SK-N-SH (cell line): ENCODE data around the gene SHISAL1. TPM values are rescaled to one million over a fixed set of nuclear protein-coding genes. Genes with fewer than 3 reads are reported as not detected.

Source experiments
- CTCF ChIA-PET: fragments of 300-600, 350-600 bp; formaldehyde crosslinking; extraction: SDS; loops from one replicate; lab custom pipeline; 2021; lab: Yijun Ruan, JAX
- POLR2A ChIA-PET: fragments of 350-600 bp; sonication (Branson Sonifier 250); formaldehyde crosslinking; extraction: SDS; loops from one replicate; lab custom pipeline; 2020; ENCODE audit warnings: antibody characterized with exemption, inconsistent platforms; lab: Yijun Ruan, JAX
- DNase-seq: peaks from one replicate; pipeline ENCODE4 v3.0.0; 2012
- H2AFZ ChIP-seq: fragments of 200-600 bp; sonication (generic); 2 replicates; pipeline ENCODE4 v1.8.1; 2016; ENCODE audit warnings: antibody characterized with exemption, mild to moderate bottlenecking, low read depth
- H3F3A ChIP-seq: fragments of 200-600 bp; sonication (generic); replicated peaks from 2 replicates; pipeline ENCODE3; 2016; ENCODE audit warnings: antibody characterized with exemption, mild to moderate bottlenecking; ENCODE audit not compliant: insufficient read depth
- H3K27ac ChIP-seq, 2 experiments: fragments of 200-500 bp in 1 of 2; fragments of 200-600 bp in 1 of 2; sonication (Bioruptor generic) in 1 of 2; sonication (generic), shearing (Covaris generic) in 1 of 2; 2 replicates each; pipeline versions ENCODE4 v1.5.1 to v1.6.1; 2014 to 2016; ENCODE audit warnings: low read depth in 2 of 2, inconsistent platforms in 1 of 2, low read length in 1 of 2, mild to moderate bottlenecking in 1 of 2, mixed read lengths in 1 of 2
- H3K27me3 ChIP-seq: fragments of 200-600 bp; sonication (generic), shearing (Covaris generic); 2 replicates; pipeline ENCODE4 v1.6.1; 2016; ENCODE audit warnings: mixed run types; ENCODE audit not compliant: insufficient read depth
- H3K36me3 ChIP-seq, 2 experiments: fragments of 200-500 bp in 1 of 2; fragments of 200-600 bp in 1 of 2; sonication (Bioruptor generic) in 1 of 2; sonication (generic) in 1 of 2; replicated peaks in 1 of 2; 2 replicates each; pipeline versions ENCODE3 to v1.5.1; 2014 to 2016; ENCODE audit warnings: low read length in 1 of 2, mild to moderate bottlenecking in 1 of 2; ENCODE audit not compliant: insufficient read depth in 2 of 2, control insufficient read depth in 1 of 2
- H3K4me1 ChIP-seq, 2 experiments: fragments of 200-500 bp in 1 of 2; fragments of 200-600 bp in 1 of 2; sonication (Bioruptor generic) in 1 of 2; sonication (generic), shearing (Covaris generic) in 1 of 2; 2 replicates each; pipeline versions ENCODE4 v1.5.1 to v1.6.1; 2014 to 2016; ENCODE audit warnings: low read depth in 1 of 2, low read length in 1 of 2, mixed run types in 1 of 2; ENCODE audit not compliant: insufficient read depth in 2 of 2, control insufficient read depth in 1 of 2
- H3K4me2 ChIP-seq: fragments of 200-600 bp; sonication (generic), shearing (Covaris generic); 2 replicates; pipeline ENCODE4 v1.6.1; 2017; ENCODE audit warnings: mixed run types
- H3K4me3 ChIP-seq, 2 experiments: fragments of 200-500 bp in 1 of 2; fragments of 200-600 bp in 1 of 2; sonication (Bioruptor generic) in 1 of 2; sonication (generic), shearing (Covaris generic) in 1 of 2; 2 replicates each; pipeline versions ENCODE4 v1.5.1 to v1.8.1; 2014 to 2016; ENCODE audit warnings: low read depth in 2 of 2, inconsistent platforms in 1 of 2, low read length in 1 of 2, mild to moderate bottlenecking in 1 of 2, mixed read lengths in 1 of 2, moderate library complexity in 1 of 2
- H3K79me2 ChIP-seq: fragments of 200-600 bp; sonication (generic); 2 replicates; pipeline ENCODE4 v1.8.1; 2017; ENCODE audit warnings: mild to moderate bottlenecking; ENCODE audit not compliant: insufficient read depth
- H3K9ac ChIP-seq: fragments of 200-600 bp; sonication (generic); 2 replicates; pipeline ENCODE4 v1.6.1; 2017; ENCODE audit warnings: mixed run types
- H3K9me2 ChIP-seq: fragments of 200-600 bp; sonication (generic); 2 replicates; pipeline ENCODE4 v1.6.1; 2017; ENCODE audit warnings: mixed run types
- H3K9me3 ChIP-seq: fragments of 200-600 bp; sonication (generic); 2 replicates; pipeline ENCODE4 v1.6.1; 2017; ENCODE audit warnings: mixed run types, mild to moderate bottlenecking, moderate library complexity
- H4K20me1 ChIP-seq: fragments of 200-600 bp; sonication (generic); 2 replicates; pipeline ENCODE4 v1.6.1; 2017; ENCODE audit warnings: mild to moderate bottlenecking, mixed run types; ENCODE audit not compliant: insufficient read depth
- CHD2 ChIP-seq: fragments of 150-350 bp; IDR thresholded peaks from 2 replicates; pipeline ENCODE4 v1.6.1; 2018; ENCODE audit warnings: low read length; ENCODE audit not compliant: partially characterized antibody
- ELF1 ChIP-seq: IDR thresholded peaks from 2 replicates; pipeline ENCODE4 v1.4.0; 2012
- EP300 ChIP-seq, 2 experiments: IDR thresholded peaks; 2 replicates each; pipeline versions ENCODE4 v1.4.0 to v1.6.1; 2012; ENCODE audit warnings: borderline replicate concordance in 1 of 2, low read depth in 1 of 2, low read length in 1 of 2
- FOSL2 ChIP-seq: IDR thresholded peaks from 2 replicates; pipeline ENCODE4 v1.4.0; 2012; ENCODE audit warnings: low read depth, mild to moderate bottlenecking, moderate library complexity, borderline replicate concordance
- FOXJ3 ChIP-seq: sonication (generic); formaldehyde crosslinking; IDR thresholded peaks from 2 replicates; pipeline ENCODE4 v1.5.1; 2020; ENCODE audit warnings: mild to moderate bottlenecking, missing genetic modification reagents
- GABPA ChIP-seq: IDR thresholded peaks from 2 replicates; pipeline ENCODE4 v1.4.0; 2012; ENCODE audit warnings: low read depth, mild to moderate bottlenecking
- MEF2A ChIP-seq: IDR thresholded peaks from 2 replicates; pipeline ENCODE4 v1.4.0; 2012; ENCODE audit warnings: low read depth, borderline replicate concordance
- MXI1 ChIP-seq: IDR thresholded peaks from 2 replicates; pipeline ENCODE4 v1.6.1; 2012; ENCODE audit warnings: mild to moderate bottlenecking, low read depth, low read length, improper control_type of control experiment
- NRF1 ChIP-seq: IDR thresholded peaks from 2 replicates; pipeline ENCODE4 v1.6.1; 2012; ENCODE audit warnings: low read depth, mild to moderate bottlenecking, low read length
- RAD21 ChIP-seq: IDR thresholded peaks from 2 replicates; pipeline ENCODE4 v1.6.1; 2012; ENCODE audit warnings: mild to moderate bottlenecking, low read length
- RCOR1 ChIP-seq: fragments of 150-350 bp; IDR thresholded peaks from 2 replicates; pipeline ENCODE4 v1.6.1; 2017; ENCODE audit warnings: antibody characterized with exemption, low read length
- RXRA ChIP-seq: IDR thresholded peaks from 2 replicates; pipeline ENCODE4 v1.4.0; 2012; ENCODE audit warnings: low read depth, mild to moderate bottlenecking, borderline replicate concordance
- SIN3A ChIP-seq: IDR thresholded peaks from 2 replicates; pipeline ENCODE4 v1.6.1; 2012; ENCODE audit warnings: low read depth, mild to moderate bottlenecking, low read length, moderate library complexity, borderline replicate concordance
- TCF12 ChIP-seq: IDR thresholded peaks from 2 replicates; pipeline ENCODE4 v1.4.0; 2012
- WGBS: methylation state at CpG from one replicate; pipeline ENCODE4 v1.1.6; 2017; ENCODE audit warnings: low lambda C conversion rate; 5-methylcytosine and 5-hydroxymethylcytosine counted together
- polyA plus RNA-seq, 3 experiments: library from polyadenylated mRNA; depleted of rRNA; stranded (reverse); fragments of >200 nt; gene quantifications; 2 replicates each; pipeline ENCODE4 v1.2.3, GENCODE V29; 2012
- TF ChIP-seq, protein P1 (sequence below): fragments of 200-600 bp; sonication (generic); IDR thresholded peaks from 2 replicates; pipeline ENCODE4 v1.6.1; 2017; ENCODE audit warnings: antibody characterized with exemption, mild to moderate bottlenecking, moderate library complexity
- TF ChIP-seq, protein P2 (sequence below): IDR thresholded peaks from 2 replicates; pipeline ENCODE4 v1.4.0; 2012; ENCODE audit warnings: low read depth
- TF ChIP-seq, protein P3 (sequence below): IDR thresholded peaks from 2 replicates; pipeline ENCODE4 v1.4.0; 2012; ENCODE audit warnings: low read depth, borderline replicate concordance

SHISAL1 gene
- polyA plus RNA-seq, 1 of the 3 experiments (the other 2 are of a cell fraction), result 0.10 TPM

DNA sequence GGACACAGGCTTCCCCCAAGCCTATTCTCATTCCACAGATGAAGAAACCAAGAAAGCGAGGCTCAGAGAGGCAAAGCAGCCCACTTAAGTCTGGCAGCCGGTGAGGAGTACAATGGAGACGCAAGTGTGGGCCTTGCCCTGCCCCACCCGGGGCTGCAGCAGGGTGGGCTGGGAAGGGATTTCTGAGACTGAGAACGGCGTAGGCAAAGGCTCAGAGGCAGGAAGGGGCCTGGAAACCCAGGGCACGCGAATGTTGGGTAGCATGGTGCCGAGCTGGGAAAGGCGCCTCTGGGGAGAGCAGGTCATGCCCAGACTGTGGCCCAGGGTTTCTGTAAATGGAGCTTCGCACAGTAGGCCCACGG is 47.5 kb upstream of the SHISAL1 start:
- no peak for DNase-seq
- Histone ChIP-seq H3K9me2 (no peaks in the 10 kb centered on the region), H3K36me3 (no peaks in the 10 kb centered on the region), H3K27me3 (no peaks in the 10 kb centered on the region), H3K79me2 (no peaks in the 10 kb centered on the region), H3K4me1 (peaks cover 19 to 23% of the 10 kb centered on the region in 2 experiments; a peak in 1 of 4 replicates), H3F3A (peaks cover 7% of the 10 kb centered on the region), H3K27ac (peak overlapping the region in 1 of 2 experiments; percentile 62; a peak in 1 of 4 replicates), H3K9me3 (no peaks in the 10 kb centered on the region), H2AFZ (no peak overlapping the region), H3K9ac (no peak overlapping the region), H3K4me2 (peak overlapping the region; percentile 51; the same call in 1 of the 2 replicates), H4K20me1 (no peaks in the 10 kb centered on the region), H3K4me3 (no peak overlapping the region)
- CTCF ChIA-PET, result interaction anchor here (0.5 to 1.2 kb wide), 3 partner anchors 9 to 32 kb away, joined by 3 to 4 read pairs (median 3); no protein-coding TSS in a partner anchor
- POLR2A ChIA-PET, result no interaction called here
- TF ChIP-seq RAD21, result no peak
- no peak for TF ChIP-seq MXI1
- no peak for TF ChIP-seq GABPA
- TF ChIP-seq CHD2, result no peak
- TF ChIP-seq MEF2A, result no peak
- TF ChIP-seq EP300 (IDR thresholded peaks at IDR 0.05; ENCODE audit: borderline replicate concordance in 1 of 2, low read depth in 1 of 2, low read length in 1 of 2), result no peak
- no peak for TF ChIP-seq NRF1
- TF ChIP-seq FOXJ3 (CRISPR knock-in tag), result no peak
- TF ChIP-seq ELF1, result no peak
- no peak for TF ChIP-seq SIN3A
- TF ChIP-seq FOSL2, result no peak
- TF ChIP-seq TCF12, result no peak
- no peak for TF ChIP-seq RCOR1
- TF ChIP-seq, protein P1, sequence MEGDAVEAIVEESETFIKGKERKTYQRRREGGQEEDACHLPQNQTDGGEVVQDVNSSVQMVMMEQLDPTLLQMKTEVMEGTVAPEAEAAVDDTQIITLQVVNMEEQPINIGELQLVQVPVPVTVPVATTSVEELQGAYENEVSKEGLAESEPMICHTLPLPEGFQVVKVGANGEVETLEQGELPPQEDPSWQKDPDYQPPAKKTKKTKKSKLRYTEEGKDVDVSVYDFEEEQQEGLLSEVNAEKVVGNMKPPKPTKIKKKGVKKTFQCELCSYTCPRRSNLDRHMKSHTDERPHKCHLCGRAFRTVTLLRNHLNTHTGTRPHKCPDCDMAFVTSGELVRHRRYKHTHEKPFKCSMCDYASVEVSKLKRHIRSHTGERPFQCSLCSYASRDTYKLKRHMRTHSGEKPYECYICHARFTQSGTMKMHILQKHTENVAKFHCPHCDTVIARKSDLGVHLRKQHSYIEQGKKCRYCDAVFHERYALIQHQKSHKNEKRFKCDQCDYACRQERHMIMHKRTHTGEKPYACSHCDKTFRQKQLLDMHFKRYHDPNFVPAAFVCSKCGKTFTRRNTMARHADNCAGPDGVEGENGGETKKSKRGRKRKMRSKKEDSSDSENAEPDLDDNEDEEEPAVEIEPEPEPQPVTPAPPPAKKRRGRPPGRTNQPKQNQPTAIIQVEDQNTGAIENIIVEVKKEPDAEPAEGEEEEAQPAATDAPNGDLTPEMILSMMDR, result no peak
- TF ChIP-seq, protein P2, sequence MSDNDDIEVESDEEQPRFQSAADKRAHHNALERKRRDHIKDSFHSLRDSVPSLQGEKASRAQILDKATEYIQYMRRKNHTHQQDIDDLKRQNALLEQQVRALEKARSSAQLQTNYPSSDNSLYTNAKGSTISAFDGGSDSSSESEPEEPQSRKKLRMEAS, result no peak
- TF ChIP-seq, protein P3, sequence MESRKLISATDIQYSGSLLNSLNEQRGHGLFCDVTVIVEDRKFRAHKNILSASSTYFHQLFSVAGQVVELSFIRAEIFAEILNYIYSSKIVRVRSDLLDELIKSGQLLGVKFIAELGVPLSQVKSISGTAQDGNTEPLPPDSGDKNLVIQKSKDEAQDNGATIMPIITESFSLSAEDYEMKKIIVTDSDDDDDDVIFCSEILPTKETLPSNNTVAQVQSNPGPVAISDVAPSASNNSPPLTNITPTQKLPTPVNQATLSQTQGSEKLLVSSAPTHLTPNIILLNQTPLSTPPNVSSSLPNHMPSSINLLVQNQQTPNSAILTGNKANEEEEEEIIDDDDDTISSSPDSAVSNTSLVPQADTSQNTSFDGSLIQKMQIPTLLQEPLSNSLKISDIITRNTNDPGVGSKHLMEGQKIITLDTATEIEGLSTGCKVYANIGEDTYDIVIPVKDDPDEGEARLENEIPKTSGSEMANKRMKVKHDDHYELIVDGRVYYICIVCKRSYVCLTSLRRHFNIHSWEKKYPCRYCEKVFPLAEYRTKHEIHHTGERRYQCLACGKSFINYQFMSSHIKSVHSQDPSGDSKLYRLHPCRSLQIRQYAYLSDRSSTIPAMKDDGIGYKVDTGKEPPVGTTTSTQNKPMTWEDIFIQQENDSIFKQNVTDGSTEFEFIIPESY, result no peak
- TF ChIP-seq RXRA, result no peak
- 94% methylated on average over 12 of the region's 12 CpGs for WGBS
